HPDE6-E6E7 (cell line): ENCODE results near the gene FADS2.
"Not testable (repeated sequence)": the region's sequence is repeated elsewhere in the genome, so short reads cannot be mapped to it uniquely, and the experiment has no call there.

Experiments
- DNase-seq: peaks from one replicate; pipeline ENCODE4 v3.0.0; 2011; ENCODE audit warnings: missing footprints; ENCODE audit errors: extremely low spot score

The FADS2 gene

GRCh38 chr11:61868571-61869428 is 40.7 kb downstream of the FADS2 start:
- no peak for DNase-seq

DNA sequence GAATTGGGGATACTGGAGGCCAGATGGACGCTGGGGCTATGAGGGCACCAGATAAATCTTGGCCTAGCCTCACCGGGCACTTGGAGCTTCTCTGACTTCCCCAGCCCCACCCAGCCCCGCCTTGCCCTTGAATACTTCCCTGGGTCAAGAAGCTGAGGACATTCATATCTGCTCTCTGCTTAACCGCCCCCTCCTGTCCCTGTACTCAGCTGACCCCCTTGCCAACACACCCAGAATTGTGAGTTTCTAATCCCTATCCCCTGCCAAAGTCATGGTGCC is 41.3 kb downstream of the FADS2 start:
- no peak for DNase-seq

DNA sequence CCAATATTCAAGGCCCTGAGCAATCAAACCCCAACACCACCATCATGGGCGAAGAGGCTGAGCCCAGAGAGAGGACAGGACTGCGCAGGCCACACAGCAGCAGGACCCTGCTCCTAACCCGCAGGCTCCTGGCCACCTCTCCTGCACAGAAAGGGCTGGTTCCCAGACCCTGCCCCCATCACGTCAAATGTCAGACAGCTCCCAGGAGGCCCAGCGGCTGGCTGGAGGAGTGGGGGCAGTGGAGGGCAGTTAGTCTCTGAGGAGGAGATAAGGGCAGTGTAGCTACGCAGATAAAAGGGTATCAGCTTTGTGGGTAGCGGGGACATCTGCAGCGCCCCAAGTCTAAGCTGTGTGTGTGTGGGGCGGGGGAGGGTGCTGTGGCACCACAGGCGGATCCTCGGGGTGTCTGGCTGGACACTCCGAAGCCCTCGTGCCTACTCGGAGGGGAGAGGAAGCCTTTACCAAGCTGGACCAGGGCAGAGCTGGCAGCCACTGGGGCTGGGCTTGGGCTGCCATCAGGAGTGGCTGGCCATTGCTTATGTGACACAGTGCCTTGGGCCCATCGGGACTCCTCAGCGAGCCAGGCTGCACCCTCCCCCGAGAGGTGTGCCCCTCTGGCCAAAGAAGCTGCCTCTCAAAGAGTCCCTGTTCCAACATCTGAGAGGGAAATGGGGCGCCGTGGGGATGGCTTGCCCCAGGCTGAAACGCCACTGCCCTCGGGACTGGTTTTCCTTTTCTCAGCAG is 41.8 kb downstream of the FADS2 start:
- DNase-seq = no peak

DNA sequence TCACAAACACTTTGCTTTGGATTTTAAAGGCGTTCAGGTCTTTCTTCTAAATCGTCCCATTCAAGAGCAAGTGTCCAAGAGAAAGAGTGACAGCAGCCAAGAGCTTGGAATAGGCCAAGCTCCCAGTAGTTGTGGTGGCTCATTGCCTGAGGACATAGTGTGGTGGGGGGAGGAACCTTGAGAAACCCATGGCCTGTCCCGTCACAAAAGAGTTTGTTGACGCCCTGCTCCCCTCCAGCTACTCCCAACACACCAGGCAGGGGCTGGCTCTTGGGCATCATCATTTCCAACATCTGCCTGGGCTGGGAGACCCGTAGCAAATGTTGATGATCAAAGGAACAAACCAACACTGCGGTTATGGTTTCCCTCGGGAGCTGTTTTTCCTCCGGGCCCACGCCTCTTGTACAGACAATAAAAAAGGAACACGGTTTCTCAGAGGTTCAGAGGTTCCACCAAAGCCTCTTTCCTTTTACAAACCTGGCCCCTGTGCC is 42.5 kb downstream of the FADS2 start:
- no peak for DNase-seq

- DNase-seq = peak; percentile 85
These were observed 43.1 kb downstream of the FADS2 start for GRCh38 chr11:61871158-61871597.

GRCh38 chr11:61872935-61873565 is 45.0 kb downstream of the FADS2 start:
- DNase-seq = no peak

GRCh38 chr11:61873588-61874376 is 45.7 kb downstream of the FADS2 start:
- no peak for DNase-seq

DNA sequence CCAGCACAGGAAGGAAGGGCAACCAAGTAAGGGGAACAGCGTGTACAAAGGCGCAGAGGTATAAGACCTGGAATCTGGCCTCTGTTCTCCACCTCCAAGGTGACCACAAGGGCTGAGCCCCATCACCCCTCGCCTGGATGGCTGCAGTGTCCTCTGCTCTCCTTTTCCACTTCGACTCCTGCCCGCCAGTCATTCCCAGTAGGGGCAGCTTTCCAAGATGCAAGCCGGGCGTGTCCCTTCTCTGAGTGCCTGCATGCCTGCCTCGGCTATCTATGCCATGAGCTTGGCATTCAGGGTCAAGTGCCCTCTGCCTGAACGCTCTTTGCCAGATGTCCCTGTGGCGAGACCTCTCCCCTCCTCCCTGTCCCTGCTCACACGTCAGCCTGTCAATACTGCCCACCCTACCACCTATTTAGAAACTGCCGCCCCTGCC is 46.3 kb downstream of the FADS2 start:
- DNase-seq = no peak

- DNase-seq = no peak
These were observed 46.8 kb downstream of the FADS2 start for GRCh38 chr11:61874853-61875252.

DNA sequence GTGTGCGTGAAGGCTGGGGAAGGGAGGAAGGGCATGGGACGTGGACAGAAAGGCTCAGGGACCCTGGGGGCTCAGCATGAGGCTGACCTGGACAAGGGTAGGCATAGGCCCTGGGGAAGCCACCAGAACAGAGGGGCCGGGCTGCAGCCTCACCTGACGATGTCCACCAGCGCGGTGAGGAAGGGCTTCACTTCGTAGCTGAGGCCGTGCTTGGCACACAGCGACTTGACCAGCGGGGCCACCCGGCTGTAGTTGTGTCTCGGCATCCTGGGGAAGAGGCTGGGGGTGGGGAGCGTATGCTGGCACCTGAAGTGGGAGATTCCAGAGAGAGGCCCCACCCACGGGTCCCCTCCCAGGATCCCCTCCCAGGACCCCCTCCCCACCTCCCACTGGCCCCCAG is 47.6 kb downstream of the FADS2 start:
- DNase-seq = no peak

DNA sequence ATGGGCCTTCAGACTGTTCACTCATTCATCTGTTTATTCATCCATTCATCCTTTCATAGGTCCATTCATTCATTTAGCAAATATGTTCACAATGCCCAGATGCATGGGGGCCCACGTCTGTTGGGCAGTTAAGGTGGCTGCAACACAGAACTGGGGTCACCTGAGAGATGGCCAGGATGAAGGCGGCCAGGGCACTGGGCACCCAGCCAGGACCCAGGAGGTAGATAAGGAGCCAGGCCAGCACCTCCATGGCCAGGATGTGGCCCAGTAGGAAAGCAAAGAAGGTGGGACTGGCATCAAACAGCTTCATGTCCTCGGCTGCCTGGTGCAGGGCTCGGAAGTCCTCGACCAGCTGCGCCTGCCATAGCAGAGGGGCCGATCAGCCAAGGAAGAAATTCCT is 51.1 kb downstream of the FADS2 start:
- no peak for DNase-seq

- no peak for DNase-seq
These were observed 51.9 kb downstream of the FADS2 start for GRCh38 chr11:61880031-61880430.

DNA sequence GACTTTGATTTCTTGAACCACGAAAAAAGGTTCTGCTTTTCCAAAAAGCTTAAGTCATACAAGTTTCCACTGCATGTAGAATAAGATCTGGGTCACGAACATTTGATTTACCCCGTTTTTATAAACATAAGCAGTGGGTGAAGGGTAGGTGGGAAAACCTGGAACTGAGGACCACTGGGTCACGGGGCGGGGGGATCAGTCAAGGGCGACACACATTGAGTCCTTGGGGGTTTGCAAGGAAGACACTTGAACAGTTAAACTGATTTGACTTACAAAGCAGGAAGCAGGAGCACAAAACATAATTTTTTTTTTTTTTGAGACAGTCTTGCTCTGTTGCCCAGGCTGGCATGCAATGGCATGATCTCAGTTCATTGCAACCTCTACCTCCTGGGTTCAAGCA is 52.4 kb downstream of the FADS2 start:
- DNase-seq = no peak

DNA sequence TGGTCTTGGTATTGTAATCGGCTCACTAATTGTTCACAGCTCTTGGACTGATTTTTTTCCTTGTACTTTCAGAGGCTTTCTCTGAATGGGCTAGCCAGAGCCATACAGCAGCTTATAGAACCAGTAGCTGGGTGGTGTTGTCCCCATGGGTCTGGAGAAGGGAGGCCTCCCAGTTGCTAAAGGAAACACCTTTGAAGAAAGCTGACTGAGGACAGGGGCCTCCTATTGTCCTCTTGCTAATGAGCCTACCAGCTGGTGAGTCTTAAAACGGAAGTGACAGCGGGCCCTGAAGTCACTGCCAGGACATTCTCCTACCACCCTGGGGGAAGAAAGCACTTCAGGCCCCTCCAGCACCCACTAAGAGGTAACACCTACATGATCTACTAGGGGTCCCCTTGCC is 53.3 kb downstream of the FADS2 start:
- DNase-seq = no peak

GRCh38 chr11:61882267-61882666 is 54.2 kb downstream of the FADS2 start:
- DNase-seq = not testable (repeated sequence)

DNA sequence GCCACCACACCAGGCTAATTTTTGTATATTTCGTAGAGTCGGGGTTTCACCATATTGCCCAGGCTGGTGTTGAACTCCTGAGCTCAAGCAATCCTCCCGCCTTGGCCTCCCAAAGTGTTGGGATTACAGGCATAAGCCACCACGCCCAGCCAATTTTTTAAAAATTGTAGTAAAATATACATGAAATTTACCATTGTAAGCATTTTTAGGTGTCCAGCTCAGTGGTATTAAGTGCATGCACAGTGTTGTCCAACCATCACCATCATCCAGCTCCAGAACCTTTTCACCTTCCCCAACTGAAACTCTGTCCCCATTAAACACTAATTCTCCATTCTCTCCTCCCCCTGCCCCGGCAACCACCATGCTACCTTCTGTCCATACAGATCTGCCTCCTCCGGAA is 54.8 kb downstream of the FADS2 start:
- no peak for DNase-seq

GRCh38 chr11:61883327-61883726 is 55.2 kb downstream of the FADS2 start:
- no peak for DNase-seq

DNA sequence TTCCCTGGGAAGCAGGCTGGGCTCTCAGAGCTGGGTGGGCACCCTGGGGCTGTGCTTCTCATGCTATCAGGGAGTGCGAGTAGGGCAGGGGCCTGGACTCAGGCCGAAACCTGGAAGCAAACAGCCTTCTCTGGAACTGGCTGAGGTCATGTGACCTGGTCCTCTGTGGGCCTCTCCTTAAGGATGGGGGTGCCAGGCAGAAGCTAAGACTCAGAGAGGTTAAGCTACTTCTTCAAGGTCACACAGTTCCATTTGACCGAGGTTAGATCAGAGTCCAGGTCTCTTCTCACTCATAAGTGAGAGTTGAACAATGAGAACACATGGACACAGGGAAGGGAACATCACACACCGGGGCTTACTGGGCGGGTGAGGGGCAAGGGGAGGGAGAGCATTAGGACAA is 55.8 kb downstream of the FADS2 start:
- DNase-seq = no peak

- no peak for DNase-seq
These were observed 57.2 kb downstream of the FADS2 start for GRCh38 chr11:61885166-61885778.

DNA sequence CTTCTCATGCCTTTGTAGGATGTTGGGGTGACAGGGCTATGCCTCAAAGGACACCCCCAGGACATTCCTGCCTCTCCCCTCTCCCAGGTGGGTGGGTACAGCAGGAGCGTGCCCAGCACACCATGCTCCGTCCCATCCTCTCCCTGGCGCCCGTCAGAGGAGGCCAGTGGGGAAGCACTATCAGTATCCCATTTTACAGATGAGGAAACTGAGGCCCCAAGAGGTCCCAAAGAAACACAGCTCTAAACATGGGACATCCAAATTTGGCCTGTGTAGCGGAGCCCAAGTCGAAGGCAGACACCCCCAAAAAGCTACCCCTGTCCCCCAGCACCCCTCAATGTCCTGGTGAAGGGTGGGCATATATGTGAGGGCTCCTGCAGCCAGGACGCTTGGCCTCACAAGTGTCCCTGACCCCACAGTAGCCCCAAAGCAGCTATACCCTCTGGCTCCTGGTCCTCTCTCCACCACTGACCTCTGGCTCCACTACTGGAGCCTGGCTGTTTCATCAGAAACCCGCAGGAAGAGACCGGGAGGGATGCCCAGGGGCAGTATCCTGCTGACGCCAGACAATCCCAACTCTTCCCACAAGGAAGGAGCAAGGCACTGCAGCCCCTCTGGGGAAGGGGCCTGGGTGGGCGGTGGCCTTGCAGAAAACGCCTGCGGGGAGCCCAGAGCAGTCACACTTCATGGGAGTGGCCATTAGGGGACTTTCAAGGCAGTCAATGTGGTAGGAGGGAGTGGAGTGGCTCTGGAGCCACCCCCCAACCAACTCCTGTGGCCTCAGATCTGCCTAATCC is 57.9 kb downstream of the FADS2 start:
- no peak for DNase-seq

GRCh38 chr11:61886643-61887042 is 58.5 kb downstream of the FADS2 start:
- DNase-seq = no peak
